Measurements from ENCODE around the gene JUND. TPM values are rescaled to one million over a fixed set of nuclear protein-coding genes. Genes with fewer than 3 reads are reported as not detected.

The JUND gene
- total RNA-seq, 2 donors from 2014 or later: 250 to 607 TPM

DNA sequence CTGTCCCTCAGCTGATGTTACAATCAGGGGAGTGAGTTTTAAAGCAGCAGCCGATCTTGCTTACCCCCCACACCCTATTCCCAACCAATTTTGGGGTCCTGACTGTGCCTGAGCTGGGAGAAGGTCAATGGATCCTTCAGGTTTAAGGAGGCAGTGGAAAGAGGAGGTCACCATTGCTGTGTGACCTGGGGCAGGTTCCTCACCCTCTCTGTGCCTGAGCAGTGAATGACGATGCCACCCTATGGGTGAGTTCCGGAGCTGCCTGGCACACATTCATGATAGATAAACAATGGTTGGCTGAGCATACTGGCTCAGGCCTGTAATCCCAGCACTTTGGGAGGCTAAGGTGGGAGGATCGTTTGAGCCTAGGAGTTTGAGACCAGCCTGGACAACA is 20.3 kb upstream of the JUND start:
- Histone ChIP-seq H3K4me1 (peaks cover 33% of the 10 kb centered on the region), H3K27ac (no peak overlapping the region), H3K36me3 (replicated peaks in 1 of 2; ENCODE audit: insufficient read depth in 1 of 2, low read depth in 2 of 2) (no peaks in the 10 kb centered on the region), H3K4me3 (no peak overlapping the region), H3K27me3 (no peaks in the 10 kb centered on the region), H3K9me3 (no peaks in the 10 kb centered on the region)
- ATAC-seq (no peak), DNase-seq (no peak)
- 38 to 61% methylated on average over 4 of the region's 4 CpGs for WGBS, 2 donors
- intact Hi-C loops (cut with DNase I): no loop called here
- TF ChIP-seq, protein P1, sequence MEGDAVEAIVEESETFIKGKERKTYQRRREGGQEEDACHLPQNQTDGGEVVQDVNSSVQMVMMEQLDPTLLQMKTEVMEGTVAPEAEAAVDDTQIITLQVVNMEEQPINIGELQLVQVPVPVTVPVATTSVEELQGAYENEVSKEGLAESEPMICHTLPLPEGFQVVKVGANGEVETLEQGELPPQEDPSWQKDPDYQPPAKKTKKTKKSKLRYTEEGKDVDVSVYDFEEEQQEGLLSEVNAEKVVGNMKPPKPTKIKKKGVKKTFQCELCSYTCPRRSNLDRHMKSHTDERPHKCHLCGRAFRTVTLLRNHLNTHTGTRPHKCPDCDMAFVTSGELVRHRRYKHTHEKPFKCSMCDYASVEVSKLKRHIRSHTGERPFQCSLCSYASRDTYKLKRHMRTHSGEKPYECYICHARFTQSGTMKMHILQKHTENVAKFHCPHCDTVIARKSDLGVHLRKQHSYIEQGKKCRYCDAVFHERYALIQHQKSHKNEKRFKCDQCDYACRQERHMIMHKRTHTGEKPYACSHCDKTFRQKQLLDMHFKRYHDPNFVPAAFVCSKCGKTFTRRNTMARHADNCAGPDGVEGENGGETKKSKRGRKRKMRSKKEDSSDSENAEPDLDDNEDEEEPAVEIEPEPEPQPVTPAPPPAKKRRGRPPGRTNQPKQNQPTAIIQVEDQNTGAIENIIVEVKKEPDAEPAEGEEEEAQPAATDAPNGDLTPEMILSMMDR (IDR thresholded peaks at IDR 0.05): no peak
- TF ChIP-seq POLR2A (IDR thresholded peaks at IDR 0.05): no peak

DNA sequence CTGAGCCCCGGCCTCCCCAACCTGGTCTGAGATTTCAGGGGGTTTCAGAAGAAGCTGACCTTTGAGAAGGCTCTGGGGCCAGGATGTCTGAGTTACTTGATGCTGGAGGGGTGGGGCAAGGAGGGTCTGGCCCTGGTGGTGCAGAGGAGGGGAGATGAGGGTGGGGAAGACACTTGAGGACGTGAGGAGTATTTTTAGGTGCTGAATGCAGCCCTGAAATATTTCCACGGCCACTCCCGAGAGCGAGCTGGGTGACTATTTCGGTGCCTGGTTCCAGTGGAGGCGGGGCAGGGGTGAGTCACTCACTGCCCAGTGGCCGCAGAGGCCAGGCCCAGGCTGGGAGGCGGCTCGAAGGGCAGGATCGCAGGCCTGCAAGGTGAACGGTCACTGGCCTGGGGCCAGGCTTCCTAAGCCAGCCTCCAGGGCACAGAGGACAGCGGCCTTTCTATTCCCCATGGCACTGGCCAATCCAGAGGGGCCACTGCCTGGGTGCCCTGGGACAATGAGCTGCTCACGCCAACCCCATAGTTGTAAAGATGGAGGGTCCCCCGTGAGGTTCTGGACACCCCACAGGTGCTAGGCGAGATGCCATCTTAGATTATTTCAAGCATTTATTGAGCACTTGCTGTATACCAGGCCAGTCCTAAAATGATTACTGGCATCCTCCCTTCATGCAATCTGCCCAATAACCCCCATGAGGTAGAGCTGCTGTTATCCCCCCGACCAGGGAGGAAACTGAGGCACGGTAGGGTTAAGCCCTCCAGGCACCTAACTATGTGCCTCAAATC is 19.7 kb upstream of the JUND start:
- Histone ChIP-seq H3K27ac (peak overlapping the region in 2 of 4 donors; percentile 24 to 32), H3K4me1 (peaks cover 33% of the 10 kb centered on the region), H3K4me3 (no peak overlapping the region), H3K27me3 (no peaks in the 10 kb centered on the region), H3K36me3 (replicated peaks in 1 of 2; ENCODE audit: insufficient read depth in 1 of 2, low read depth in 2 of 2) (no peaks in the 10 kb centered on the region), H3K9me3 (no peaks in the 10 kb centered on the region)
- TF ChIP-seq, protein P1 (IDR thresholded peaks at IDR 0.05): no peak
- TF ChIP-seq POLR2A (IDR thresholded peaks at IDR 0.05): no peak
- ATAC-seq (peak; percentile 49), DNase-seq (peak; percentile 50 to 86 (median 56))
- 37 to 43% methylated on average over 5 to 17 of the region's 18 CpGs for WGBS, 2 donors
- intact Hi-C loops (cut with DNase I): no loop called here

DNA sequence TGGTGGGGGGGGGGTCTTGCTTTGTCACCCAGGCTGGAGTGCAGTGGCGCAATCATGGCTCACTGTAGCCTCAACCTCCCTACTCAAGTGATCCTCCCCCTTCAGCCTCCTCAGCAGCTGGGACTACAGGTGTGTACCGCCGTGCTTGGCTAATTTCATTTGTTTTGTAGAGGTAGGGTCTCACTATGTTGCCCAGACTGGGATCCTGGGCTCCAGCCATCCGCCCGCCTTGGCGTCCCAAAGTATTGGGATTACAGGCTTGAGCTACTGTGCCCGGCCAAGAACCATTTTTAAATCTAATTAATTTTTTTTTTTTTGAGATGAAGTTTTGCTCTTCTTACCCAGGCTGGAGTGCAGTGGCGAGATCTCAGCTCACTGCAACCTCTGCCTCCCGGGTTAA is 18.2 kb upstream of the JUND start:
- intact Hi-C loops (cut with DNase I): no loop called here
- ATAC-seq: no peak
- Histone ChIP-seq H3K36me3 (replicated peaks in 1 of 2; ENCODE audit: insufficient read depth in 1 of 2, low read depth in 2 of 2) (no peaks in the 10 kb centered on the region), H3K9me3 (no peaks in the 10 kb centered on the region), H3K4me1 (peaks cover 24% of the 10 kb centered on the region), H3K27me3 (no peaks in the 10 kb centered on the region), H3K4me3 (no peak overlapping the region), H3K27ac (no peak overlapping the region)
- no peak for TF ChIP-seq POLR2A (IDR thresholded peaks at IDR 0.05)
- TF ChIP-seq, protein P1 (IDR thresholded peaks at IDR 0.05): no peak
- no peak for DNase-seq
- WGBS, 2 donors: 92 to 94% methylated on average over 8 of the region's 9 CpGs

DNA sequence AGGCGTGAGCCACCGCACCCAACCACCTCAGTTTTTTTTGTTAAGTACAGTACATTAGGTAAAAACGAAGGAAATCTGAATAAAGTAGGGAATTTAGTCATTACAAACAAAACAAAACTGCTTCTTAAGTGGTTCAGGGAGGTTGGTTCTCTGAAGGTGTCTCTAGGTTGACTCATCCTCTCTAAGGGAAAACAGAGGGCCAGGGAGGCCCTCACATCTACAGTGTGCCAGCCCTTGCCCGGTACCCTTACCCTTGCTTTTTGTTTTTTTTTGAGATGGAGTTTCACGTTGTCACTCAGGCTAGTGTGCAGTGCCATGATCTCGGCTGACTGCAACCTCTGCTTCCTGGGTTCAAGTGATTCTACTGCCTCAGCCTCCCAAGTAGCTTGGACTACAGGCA is 17.2 kb upstream of the JUND start:
- intact Hi-C loops (cut with DNase I): no loop called here
- DNase-seq (no peak), ATAC-seq (no peak)
- no peaks in the 10 kb centered on the region for H3K36me3 ChIP-seq (replicated peaks in 1 of 2; ENCODE audit: insufficient read depth in 1 of 2, low read depth in 2 of 2)
- no peaks in the 10 kb centered on the region for H3K27me3 ChIP-seq
- H3K4me3 ChIP-seq: no peak overlapping the region
- no peak for TF ChIP-seq POLR2A (IDR thresholded peaks at IDR 0.05)
- TF ChIP-seq, protein P1 (IDR thresholded peaks at IDR 0.05): no peak
- no peak overlapping the region for H3K27ac ChIP-seq
- H3K4me1 ChIP-seq: peaks cover 16% of the 10 kb centered on the region
- 72 to 74% methylated on average over 4 to 6 of the region's 6 CpGs for WGBS, 2 donors
- no peaks in the 10 kb centered on the region for H3K9me3 ChIP-seq

DNA sequence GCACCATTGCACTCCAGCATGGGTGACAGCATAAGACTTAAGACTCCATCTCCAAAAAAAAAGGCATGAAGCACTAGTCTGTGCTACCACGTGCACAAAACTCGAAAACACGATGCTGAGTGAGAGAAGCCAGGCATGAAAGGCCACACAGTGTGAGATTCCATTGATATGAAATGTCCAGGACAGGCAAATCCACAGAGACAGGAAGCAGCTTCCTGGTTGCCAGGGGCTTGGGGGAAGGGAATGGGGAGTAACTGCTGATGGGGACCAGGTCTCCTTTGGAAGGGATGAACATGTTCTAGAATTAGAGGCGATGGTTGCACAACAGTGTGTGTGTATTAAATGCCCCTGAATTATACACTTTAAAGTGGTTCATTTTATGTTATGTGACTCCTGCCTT is 15.9 kb upstream of the JUND start:
- no peaks in the 10 kb centered on the region for H3K36me3 ChIP-seq (replicated peaks in 1 of 2; ENCODE audit: insufficient read depth in 1 of 2, low read depth in 2 of 2)
- DNase-seq (no peak), ATAC-seq (no peak)
- H3K4me3 ChIP-seq: no peak overlapping the region
- no peaks in the 10 kb centered on the region for H3K27me3 ChIP-seq
- H3K27ac ChIP-seq: no peak overlapping the region
- H3K9me3 ChIP-seq: no peaks in the 10 kb centered on the region
- peaks cover 24% of the 10 kb centered on the region for H3K4me1 ChIP-seq
- WGBS, 2 donors: 69 to 71% methylated on average over 4 of the region's 4 CpGs
- TF ChIP-seq, protein P1 (IDR thresholded peaks at IDR 0.05): no peak
- TF ChIP-seq POLR2A (IDR thresholded peaks at IDR 0.05): no peak
- intact Hi-C loops (cut with DNase I): no loop called here
